ENCODE results near the gene POU2F1.
A peak's percentile ranks its signal among the peaks of the same experiment; 100 is the strongest.

The POU2F1 gene

GRCh38 chr1:167442142-167442848 lies 221.6 kb downstream of the POU2F1 start (continued):
- no peak for TF ChIP-seq ELK4 (IDR thresholded peaks at IDR 0.05; ENCODE audit: borderline replicate concordance, low read depth, low read length)
- TF ChIP-seq ZNF600 (tag by site-specific recombination; IDR thresholded peaks at IDR 0.05), result peak; percentile 54; the same call in 1 of the 2 replicates
- no peak for TF ChIP-seq ZNF664 (tag by site-specific recombination; IDR thresholded peaks at IDR 0.05)
- no peak for TF ChIP-seq ZNF596 (tag by site-specific recombination; IDR thresholded peaks at IDR 0.05)
- no peak for TF ChIP-seq ZNF324 (tag by site-specific recombination; IDR thresholded peaks at IDR 0.05)
- no peak for TF ChIP-seq PATZ1 (tag by site-specific recombination; IDR thresholded peaks at IDR 0.05)
- TF ChIP-seq ZNF404 (tag by site-specific recombination; IDR thresholded peaks at IDR 0.05), result no peak
- 0 out of 2 replicates have a peak, but pooled peaks have one; percentile 21 for TF ChIP-seq ZNF561 (tag by site-specific recombination; IDR thresholded peaks at IDR 0.05; ENCODE audit: borderline replicate concordance)
- no peak for TF ChIP-seq BCL11B (tag by site-specific recombination; IDR thresholded peaks at IDR 0.05; ENCODE audit: low read depth)
- peak; percentile 10; the same call in 1 of the 2 replicates for TF ChIP-seq ZNF629 (tag by site-specific recombination; IDR thresholded peaks at IDR 0.05)
- TF ChIP-seq ZNF184 (tag by site-specific recombination; IDR thresholded peaks at IDR 0.05), result no peak
- no peak for TF ChIP-seq BCL6B (tag by site-specific recombination; IDR thresholded peaks at IDR 0.05)
- 0 out of 2 replicates have a peak, but pooled peaks have one; percentile 22 for TF ChIP-seq ZFP37 (tag by site-specific recombination; IDR thresholded peaks at IDR 0.05)
- TF ChIP-seq ZNF140 (tag by site-specific recombination; IDR thresholded peaks at IDR 0.05), result no peak
- TF ChIP-seq ZNF660 (tag by site-specific recombination; IDR thresholded peaks at IDR 0.05), result peak; percentile 67
- no peak for TF ChIP-seq OVOL3 (tag by site-specific recombination; IDR thresholded peaks at IDR 0.05)
- no peak for TF ChIP-seq SCRT2 (tag by site-specific recombination; IDR thresholded peaks at IDR 0.05)
- TF ChIP-seq PRDM6 (tag by site-specific recombination; IDR thresholded peaks at IDR 0.05), result no peak
- TF ChIP-seq ZNF560 (tag by site-specific recombination; IDR thresholded peaks at IDR 0.05; ENCODE audit: borderline replicate concordance), result no peak
- no peak for TF ChIP-seq HIC1 (tag by site-specific recombination; IDR thresholded peaks at IDR 0.05)
- TF ChIP-seq ZNF341 (tag by site-specific recombination; IDR thresholded peaks at IDR 0.05; ENCODE audit: low read depth), result peak; percentile 80
- TF ChIP-seq EGR2 (tag by site-specific recombination; IDR thresholded peaks at IDR 0.05; ENCODE audit: low read depth), result peak; percentile 24; the same call in 1 of the 2 replicates
- TF ChIP-seq MYNN (tag by site-specific recombination; IDR thresholded peaks at IDR 0.05; ENCODE audit: borderline replicate concordance), result no peak
- TF ChIP-seq ZNF426 (tag by site-specific recombination; IDR thresholded peaks at IDR 0.05), result no peak
- peak; percentile 32; the same call in 1 of the 2 replicates for TF ChIP-seq KLF17 (tag by site-specific recombination; IDR thresholded peaks at IDR 0.05)
- peak; percentile 76 for TF ChIP-seq KLF1 (tag by site-specific recombination; IDR thresholded peaks at IDR 0.05)
- no peak for TF ChIP-seq ZNF555 (tag by site-specific recombination; conservative IDR thresholded peaks at IDR 0.05)
- TF ChIP-seq ZNF626 (tag by site-specific recombination; IDR thresholded peaks at IDR 0.05), result no peak
- no peak for TF ChIP-seq ZNF623 (tag by site-specific recombination; IDR thresholded peaks at IDR 0.05)
- no peak for TF ChIP-seq ZNF214 (tag by site-specific recombination; IDR thresholded peaks at IDR 0.05; ENCODE audit: borderline replicate concordance)
- 0 out of 2 replicates have a peak, but pooled peaks have one; percentile 29 for TF ChIP-seq KLF8 (tag by site-specific recombination; IDR thresholded peaks at IDR 0.05)

Measured in HEK293 (cell line).